K562 (cell line): ENCODE results near the gene CD46. TPM values are rescaled to one million over a fixed set of nuclear protein-coding genes. Genes with fewer than 3 reads are reported as not detected.

Source experiments
- BCOR ChIP-seq: fragments of 450-650 bp; IDR thresholded peaks from 2 replicates; pipeline ENCODE4 v1.6.1; 2016
- CCNT2 ChIP-seq: IDR thresholded peaks from 2 replicates; pipeline ENCODE4 v1.6.1; 2011; ENCODE audit warnings: borderline replicate concordance, low read depth, mild to moderate bottlenecking, moderate library complexity, mixed read lengths, low read length; ENCODE audit not compliant: insufficient read length; ENCODE audit errors: extremely low read depth
- FOXK1 ChIP-seq: sonication (generic); formaldehyde crosslinking; IDR thresholded peaks from 2 replicates; pipeline ENCODE4 v1.8.0; 2022; ENCODE audit warnings: missing genetic modification reagents, mild to moderate bottlenecking, borderline replicate concordance
- HDAC1 ChIP-seq, 2 experiments: fragments of 450-650 bp; IDR thresholded peaks; 2 replicates each; pipeline ENCODE4 v1.6.1; 2016 to 2017; ENCODE audit warnings: inconsistent platforms in 1 of 2, mild to moderate bottlenecking in 1 of 2, moderate library complexity in 1 of 2
- HEY1 ChIP-seq: fragments of 250-450 bp; sonication (Bioruptor Pico); IDR thresholded peaks from 2 replicates; pipeline ENCODE4 v1.5.0; 2020; ENCODE audit warnings: mild to moderate bottlenecking, moderate library complexity, borderline replicate concordance
- LCOR ChIP-seq: sonication (generic); formaldehyde crosslinking; IDR thresholded peaks from 2 replicates; pipeline ENCODE4 v1.8.0; 2022; ENCODE audit warnings: mild to moderate bottlenecking, missing genetic modification reagents
- MECOM ChIP-seq: fragments of 250-450 bp; sonication (Bioruptor Pico); IDR thresholded peaks from 2 replicates; pipeline ENCODE4 v1.8.0; 2022; ENCODE audit warnings: inconsistent platforms
- POLR2AphosphoS5 ChIP-seq: IDR thresholded peaks from 2 replicates; pipeline ENCODE4 v1.6.1; 2011; ENCODE audit warnings: mild to moderate bottlenecking, low read depth, low read length, moderate library complexity; ENCODE audit not compliant: control insufficient read depth, insufficient read depth
- RBFOX2 ChIP-seq: fragments of 200-400 bp; formaldehyde crosslinking; IDR thresholded peaks from 2 replicates; pipeline ENCODE4 v1.6.1; 2017; ENCODE audit warnings: low read depth, mild to moderate bottlenecking, low read length, moderate library complexity
- SMAD2 ChIP-seq: fragments of 150-350 bp; IDR thresholded peaks from 2 replicates; pipeline ENCODE4 v1.6.1; 2014; ENCODE audit warnings: low read depth, mild to moderate bottlenecking, low read length
- SREBF1 ChIP-seq: fragments of 150-350 bp; IDR thresholded peaks from 2 replicates; pipeline ENCODE4 v1.6.1; 2014; ENCODE audit warnings: antibody characterized with exemption, low read depth, low read length, borderline replicate concordance
- SRSF1 ChIP-seq: fragments of 200-400 bp; formaldehyde crosslinking; IDR thresholded peaks from 2 replicates; pipeline ENCODE4 v1.6.1; 2017; ENCODE audit warnings: mild to moderate bottlenecking, low read depth, low read length, moderate library complexity
- ZNF253 ChIP-seq: fragments of 250-450 bp; sonication (Bioruptor Pico); conservative IDR thresholded peaks from 2 replicates; pipeline ENCODE4 v1.6.1; 2021; ENCODE audit warnings: mild to moderate bottlenecking
- ZNF316 ChIP-seq: fragments of 450-650 bp; IDR thresholded peaks from 2 replicates; pipeline ENCODE4 v1.6.1; 2016
- polyA plus RNA-seq, 8 experiments: library from polyadenylated mRNA; depleted of rRNA in 4 of 8; stranded (reverse) in 5 of 8; unstranded in 3 of 8; fragments of >200 nt; fragmentation: Nextera tagmentation in 2 of 8; fragmentation: Illumina TruSeq in 1 of 8; extraction: Ambion mirVana in 2 of 8; extraction: Trizol in 1 of 8; gene quantifications; 2 replicates each; pipeline versions ENCODE4 v1.2.1 to v1.2.3, GENCODE V29; 2011 to 2014; ENCODE audit warnings: inconsistent platforms in 1 of 8, missing spikeins in 1 of 8
- total RNA-seq, 7 experiments: library from RNA; depleted of rRNA in 6 of 7; stranded (reverse); fragments of >200 nt in 6 of 7; fragmentation: Illumina TruSeq in 2 of 7; extraction: Trizol in 2 of 7; gene quantifications; 2 replicates each; pipeline versions ENCODE4 v1.2.1 to v1.2.3, GENCODE V29; 2011 to 2021; ENCODE audit warnings: low replicate concordance in 1 of 7
- TF ChIP-seq, protein P1 (sequence below), 2 experiments: fragments of 200-800 bp in 1 of 2; sonication (Bioruptor generic) in 1 of 2; sonication (generic) in 1 of 2; formaldehyde crosslinking in 1 of 2; IDR thresholded peaks in 1 of 2; conservative IDR thresholded peaks in 1 of 2; 2 replicates each; pipeline versions ENCODE4 v1.5.0 to v1.6.1; 2016 to 2020; ENCODE audit warnings: missing compliant biosample characterization in 1 of 2, missing genetic modification characterization in 1 of 2, missing genetic modification reagents in 1 of 2
- TF ChIP-seq, protein P2 (sequence below), 2 experiments: IDR thresholded peaks; 2 replicates each; pipeline ENCODE4 v1.6.1; 2011; ENCODE audit warnings: borderline replicate concordance in 1 of 2, control low read depth in 1 of 2, low read depth in 1 of 2, low read length in 1 of 2, mild to moderate bottlenecking in 1 of 2, mixed read lengths in 1 of 2, moderate library complexity in 1 of 2; ENCODE audit not compliant: insufficient read depth in 1 of 2, insufficient read length in 1 of 2, poor library complexity in 1 of 2, severe bottlenecking in 1 of 2; ENCODE audit errors: extremely low read depth in 1 of 2
- TF ChIP-seq, protein P3 (sequence below): fragments of 450-650 bp; IDR thresholded peaks from 2 replicates; pipeline ENCODE4 v1.7.1; 2018; ENCODE audit warnings: mild to moderate bottlenecking, low read depth; ENCODE audit not compliant: partially characterized antibody
- TF ChIP-seq, protein P4 (sequence below): fragments of 200-400 bp; formaldehyde crosslinking; IDR thresholded peaks from 2 replicates; pipeline ENCODE4 v1.6.1; 2017; ENCODE audit warnings: mild to moderate bottlenecking, low read depth, low read length, moderate library complexity

CD46 gene
- total and polyA plus RNA-seq, 9 of the 15 experiments (the other 6 are each of a cell fraction or from before 2014, with no cell fraction given): 87.9 to 374 (median 156) TPM

DNA sequence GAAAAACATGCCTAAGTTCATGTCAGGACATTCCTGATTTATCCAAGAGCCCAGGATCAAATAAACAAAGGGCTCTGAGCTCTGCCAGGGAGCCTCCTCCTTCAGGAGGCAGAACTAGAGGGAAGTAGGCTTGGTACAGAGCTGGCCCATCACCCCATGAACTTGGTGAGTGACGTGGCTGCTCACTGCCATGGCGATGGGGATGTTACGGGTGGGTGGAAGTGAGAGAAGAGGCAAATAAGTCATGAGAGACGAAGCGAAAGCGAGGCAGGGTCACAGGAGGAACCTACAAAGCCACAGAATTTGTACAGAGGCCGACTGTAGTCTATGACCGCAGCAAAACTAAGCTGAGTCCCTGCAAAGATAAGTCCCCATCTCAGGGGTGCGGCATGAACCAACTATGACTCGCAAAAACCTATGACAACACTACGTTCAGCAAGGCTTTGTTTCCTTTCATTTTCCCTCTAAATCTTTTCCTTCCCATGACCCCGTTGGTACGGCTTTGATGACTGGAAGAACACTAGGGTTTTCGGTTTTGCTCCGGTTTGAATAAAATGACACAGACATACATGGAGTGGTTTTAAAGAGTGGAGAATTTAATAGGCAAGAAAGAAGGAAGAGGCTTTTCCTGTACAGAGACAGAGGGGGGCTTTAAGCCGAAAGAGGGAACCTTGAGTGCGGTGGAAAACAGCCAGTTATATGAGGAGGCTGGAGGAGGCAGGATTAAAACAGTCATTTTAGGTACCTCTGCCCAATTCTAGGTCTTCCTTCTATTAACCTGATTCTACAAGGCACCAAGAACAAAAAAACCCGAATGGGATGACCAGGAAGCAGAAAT lies 74.1 kb downstream of the CD46 start (continued):
- no peak for TF ChIP-seq SMAD2
- 0 out of 2 replicates have a peak, but pooled peaks have one; percentile 33 for TF ChIP-seq FOXK1 (CRISPR knock-in tag)
- TF ChIP-seq SREBF1: no peak
- no peak; the same call in 1 of the 2 replicates for TF ChIP-seq HEY1 (CRISPR knock-in tag)
- no peak for TF ChIP-seq SRSF1
- TF ChIP-seq POLR2AphosphoS5: peak; percentile 56; the same call in 1 of the 2 replicates
- TF ChIP-seq, protein P1, sequence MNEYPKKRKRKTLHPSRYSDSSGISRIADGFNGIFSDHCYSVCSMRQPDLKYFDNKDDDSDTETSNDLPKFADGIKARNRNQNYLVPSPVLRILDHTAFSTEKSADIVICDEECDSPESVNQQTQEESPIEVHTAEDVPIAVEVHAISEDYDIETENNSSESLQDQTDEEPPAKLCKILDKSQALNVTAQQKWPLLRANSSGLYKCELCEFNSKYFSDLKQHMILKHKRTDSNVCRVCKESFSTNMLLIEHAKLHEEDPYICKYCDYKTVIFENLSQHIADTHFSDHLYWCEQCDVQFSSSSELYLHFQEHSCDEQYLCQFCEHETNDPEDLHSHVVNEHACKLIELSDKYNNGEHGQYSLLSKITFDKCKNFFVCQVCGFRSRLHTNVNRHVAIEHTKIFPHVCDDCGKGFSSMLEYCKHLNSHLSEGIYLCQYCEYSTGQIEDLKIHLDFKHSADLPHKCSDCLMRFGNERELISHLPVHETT (CRISPR knock-in tag; conservative IDR thresholded peaks at IDR 0.05 in 1 of 2, IDR thresholded peaks at IDR 0.05 in 1 of 2): peak in 1 of 2 experiments; percentile 88; a peak in 2 of 4 replicates
- TF ChIP-seq, protein P2, sequence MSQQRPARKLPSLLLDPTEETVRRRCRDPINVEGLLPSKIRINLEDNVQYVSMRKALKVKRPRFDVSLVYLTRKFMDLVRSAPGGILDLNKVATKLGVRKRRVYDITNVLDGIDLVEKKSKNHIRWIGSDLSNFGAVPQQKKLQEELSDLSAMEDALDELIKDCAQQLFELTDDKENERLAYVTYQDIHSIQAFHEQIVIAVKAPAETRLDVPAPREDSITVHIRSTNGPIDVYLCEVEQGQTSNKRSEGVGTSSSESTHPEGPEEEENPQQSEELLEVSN (IDR thresholded peaks at IDR 0.05; ENCODE audit: borderline replicate concordance in 1 of 2, extremely low read depth in 1 of 2, insufficient read depth in 1 of 2, insufficient read length in 1 of 2, low read depth in 1 of 2, low read length in 1 of 2, poor library complexity in 1 of 2, severe bottlenecking in 1 of 2): peak; percentile 52 to 59
- peak; percentile 48; the same call in 1 of the 2 replicates for TF ChIP-seq LCOR (CRISPR knock-in tag)
- TF ChIP-seq ZNF316: peak; percentile 87
- peak; percentile 58; the same call in 1 of the 2 replicates for TF ChIP-seq BCOR
- TF ChIP-seq MECOM (CRISPR knock-in tag): no peak
- no peak for TF ChIP-seq ZNF253 (CRISPR knock-in tag)
- no peak for TF ChIP-seq CCNT2
- TF ChIP-seq, protein P3, sequence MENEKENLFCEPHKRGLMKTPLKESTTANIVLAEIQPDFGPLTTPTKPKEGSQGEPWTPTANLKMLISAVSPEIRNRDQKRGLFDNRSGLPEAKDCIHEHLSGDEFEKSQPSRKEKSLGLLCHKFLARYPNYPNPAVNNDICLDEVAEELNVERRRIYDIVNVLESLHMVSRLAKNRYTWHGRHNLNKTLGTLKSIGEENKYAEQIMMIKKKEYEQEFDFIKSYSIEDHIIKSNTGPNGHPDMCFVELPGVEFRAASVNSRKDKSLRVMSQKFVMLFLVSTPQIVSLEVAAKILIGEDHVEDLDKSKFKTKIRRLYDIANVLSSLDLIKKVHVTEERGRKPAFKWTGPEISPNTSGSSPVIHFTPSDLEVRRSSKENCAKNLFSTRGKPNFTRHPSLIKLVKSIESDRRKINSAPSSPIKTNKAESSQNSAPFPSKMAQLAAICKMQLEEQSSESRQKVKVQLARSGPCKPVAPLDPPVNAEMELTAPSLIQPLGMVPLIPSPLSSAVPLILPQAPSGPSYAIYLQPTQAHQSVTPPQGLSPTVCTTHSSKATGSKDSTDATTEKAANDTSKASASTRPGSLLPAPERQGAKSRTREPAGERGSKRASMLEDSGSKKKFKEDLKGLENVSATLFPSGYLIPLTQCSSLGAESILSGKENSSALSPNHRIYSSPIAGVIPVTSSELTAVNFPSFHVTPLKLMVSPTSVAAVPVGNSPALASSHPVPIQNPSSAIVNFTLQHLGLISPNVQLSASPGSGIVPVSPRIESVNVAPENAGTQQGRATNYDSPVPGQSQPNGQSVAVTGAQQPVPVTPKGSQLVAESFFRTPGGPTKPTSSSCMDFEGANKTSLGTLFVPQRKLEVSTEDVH: no peak
- peak in 1 of 2 experiments; percentile 64; a peak in 1 of 4 replicates for TF ChIP-seq HDAC1 (IDR thresholded peaks at IDR 0.05)
- no peak for TF ChIP-seq RBFOX2
- TF ChIP-seq, protein P4, sequence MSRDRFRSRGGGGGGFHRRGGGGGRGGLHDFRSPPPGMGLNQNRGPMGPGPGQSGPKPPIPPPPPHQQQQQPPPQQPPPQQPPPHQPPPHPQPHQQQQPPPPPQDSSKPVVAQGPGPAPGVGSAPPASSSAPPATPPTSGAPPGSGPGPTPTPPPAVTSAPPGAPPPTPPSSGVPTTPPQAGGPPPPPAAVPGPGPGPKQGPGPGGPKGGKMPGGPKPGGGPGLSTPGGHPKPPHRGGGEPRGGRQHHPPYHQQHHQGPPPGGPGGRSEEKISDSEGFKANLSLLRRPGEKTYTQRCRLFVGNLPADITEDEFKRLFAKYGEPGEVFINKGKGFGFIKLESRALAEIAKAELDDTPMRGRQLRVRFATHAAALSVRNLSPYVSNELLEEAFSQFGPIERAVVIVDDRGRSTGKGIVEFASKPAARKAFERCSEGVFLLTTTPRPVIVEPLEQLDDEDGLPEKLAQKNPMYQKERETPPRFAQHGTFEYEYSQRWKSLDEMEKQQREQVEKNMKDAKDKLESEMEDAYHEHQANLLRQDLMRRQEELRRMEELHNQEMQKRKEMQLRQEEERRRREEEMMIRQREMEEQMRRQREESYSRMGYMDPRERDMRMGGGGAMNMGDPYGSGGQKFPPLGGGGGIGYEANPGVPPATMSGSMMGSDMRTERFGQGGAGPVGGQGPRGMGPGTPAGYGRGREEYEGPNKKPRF: no peak
